Esophagus muscularis mucosa (tissue), 4 donors: ENCODE data around the gene PRR35.

Experiments used
- EP300 ChIP-seq: sonication (generic); formaldehyde crosslinking; IDR thresholded peaks from one replicate; pipeline ENCODE4 v1.6.1; 2017; ENCODE audit warnings: antibody characterized with exemption
- POLR2A ChIP-seq: fragments of 450-650 bp; IDR thresholded peaks from one replicate; pipeline ENCODE4 v1.6.1; 2017; ENCODE audit warnings: antibody characterized with exemption, moderate library complexity, mild to moderate bottlenecking, low read depth
- POLR2AphosphoS5 ChIP-seq, 2 donors: sonication (generic); formaldehyde crosslinking; IDR thresholded peaks; one replicate each; pipeline ENCODE4 v1.6.1; 2017; ENCODE audit warnings: antibody characterized with exemption in 2 of 2
- TF ChIP-seq, protein P1 (sequence below), 3 experiments: fragments of 200-600 bp in 2 of 3; fragments of 450-650 bp in 1 of 3; sonication (generic) in 2 of 3; IDR thresholded peaks; one replicate each; pipeline ENCODE4 v1.5.1; 2017 to 2019; ENCODE audit warnings: antibody characterized with exemption in 3 of 3, mild to moderate bottlenecking in 2 of 3, moderate library complexity in 1 of 3

DNA sequence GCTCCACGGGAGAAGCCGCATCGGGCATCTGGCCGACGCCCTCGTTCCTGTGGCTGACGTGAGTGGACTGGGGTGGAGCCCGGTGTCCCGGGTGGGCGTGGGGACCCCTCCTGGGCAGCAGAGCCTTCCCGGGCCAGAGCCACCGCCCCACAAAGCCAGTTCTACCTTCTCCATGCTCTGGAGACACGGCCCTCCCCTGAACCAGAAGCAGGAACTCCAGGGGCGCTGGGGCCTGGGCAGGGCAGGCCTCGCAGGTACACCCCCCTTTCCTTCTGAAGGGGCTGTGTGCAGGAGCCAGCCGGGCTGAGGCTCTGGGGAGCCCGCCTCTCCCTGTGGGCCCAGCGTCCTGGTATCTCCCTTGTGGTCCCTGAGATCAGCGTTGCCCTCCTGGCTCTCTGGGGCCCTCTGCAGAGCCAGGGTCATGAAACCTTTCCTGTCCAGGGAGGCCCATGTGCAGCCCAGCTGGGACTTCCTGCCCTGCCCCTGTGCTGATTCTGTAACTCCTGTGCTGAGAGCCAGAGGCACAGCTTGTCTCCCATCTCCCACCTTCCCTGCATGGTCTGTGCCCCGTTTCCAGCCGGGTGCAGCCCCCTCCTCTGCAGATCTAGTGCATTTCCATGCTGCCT, 16.1 kb downstream of the PRR35 start:
- TF ChIP-seq EP300 (no peak), POLR2A (no peak), POLR2AphosphoS5 (IDR thresholded peaks at IDR 0.05) (no peak)
- TF ChIP-seq, protein P1, sequence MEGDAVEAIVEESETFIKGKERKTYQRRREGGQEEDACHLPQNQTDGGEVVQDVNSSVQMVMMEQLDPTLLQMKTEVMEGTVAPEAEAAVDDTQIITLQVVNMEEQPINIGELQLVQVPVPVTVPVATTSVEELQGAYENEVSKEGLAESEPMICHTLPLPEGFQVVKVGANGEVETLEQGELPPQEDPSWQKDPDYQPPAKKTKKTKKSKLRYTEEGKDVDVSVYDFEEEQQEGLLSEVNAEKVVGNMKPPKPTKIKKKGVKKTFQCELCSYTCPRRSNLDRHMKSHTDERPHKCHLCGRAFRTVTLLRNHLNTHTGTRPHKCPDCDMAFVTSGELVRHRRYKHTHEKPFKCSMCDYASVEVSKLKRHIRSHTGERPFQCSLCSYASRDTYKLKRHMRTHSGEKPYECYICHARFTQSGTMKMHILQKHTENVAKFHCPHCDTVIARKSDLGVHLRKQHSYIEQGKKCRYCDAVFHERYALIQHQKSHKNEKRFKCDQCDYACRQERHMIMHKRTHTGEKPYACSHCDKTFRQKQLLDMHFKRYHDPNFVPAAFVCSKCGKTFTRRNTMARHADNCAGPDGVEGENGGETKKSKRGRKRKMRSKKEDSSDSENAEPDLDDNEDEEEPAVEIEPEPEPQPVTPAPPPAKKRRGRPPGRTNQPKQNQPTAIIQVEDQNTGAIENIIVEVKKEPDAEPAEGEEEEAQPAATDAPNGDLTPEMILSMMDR (IDR thresholded peaks at IDR 0.05): no peak
